HCT116 (cell line): ENCODE data around the gene CORO2A. TPM values are rescaled to one million over a fixed set of nuclear protein-coding genes. Genes with fewer than 3 reads are reported as not detected.

Source experiments
- ATAC-seq: fragments of 200-7000 bp; cut with Tn5 transposase; 2 replicates; pipeline ENCODE4 v1.9.1; 2020; ENCODE audit warnings: mild to moderate bottlenecking, moderate library complexity
- BruUV-seq: library from RNA; stranded (reverse); fragments of 400-500 nt; replicated peaks from 2 replicates; lab custom pipeline; 2021; lab: Mats Ljungman, UMichigan
- CTCF ChIA-PET: fragments of 300-600 bp; sonication (Branson Sonifier 250); formaldehyde crosslinking; loops from one replicate; lab custom pipeline; 2021; ENCODE audit warnings: antibody characterized with exemption; lab: Charles Lee
- POLR2A ChIA-PET: fragments of 300-600, 350-600 bp; sonication (Branson Sonifier 250); formaldehyde crosslinking; loops from one replicate; lab custom pipeline; 2021; ENCODE audit warnings: antibody characterized with exemption; lab: Charles Lee
- RAD21 ChIA-PET, 2 experiments: fragments of 300-600 bp; sonication (Branson Sonifier 250); formaldehyde crosslinking; loops; one replicate each; lab custom pipeline; 2023; ENCODE audit warnings: low total read pairs in 2 of 2; ENCODE audit not compliant: uncharacterized antibody in 2 of 2, unreplicated experiment in 2 of 2, low non-redundant PET in 1 of 2; lab: Charles Lee
- DNase-seq: peaks from one replicate; pipeline ENCODE4 v3.0.0-alpha.2; 2010; ENCODE audit warnings: low read depth, low spot score
- H2AFZ ChIP-seq: fragments of 200-600 bp; shearing (Covaris generic), sonication (generic); 2 replicates; pipeline ENCODE4 v1.6.1; 2017; ENCODE audit warnings: low read depth, mixed run types, mixed read lengths, antibody characterized with exemption, low read length; ENCODE audit not compliant: poor library complexity, severe bottlenecking
- H3K27ac ChIP-seq: 2 replicates; pipeline ENCODE4 v1.5.1; 2012; ENCODE audit warnings: low read depth, low read length
- H3K27me3 ChIP-seq: fragments of 200-600 bp; sonication (generic); 2 replicates; pipeline ENCODE4 v1.6.1; 2016; ENCODE audit warnings: mixed run types, low read length, mixed read lengths; ENCODE audit not compliant: insufficient read depth
- H3K36me3 ChIP-seq, 2 experiments: fragments of 200-500 bp in 1 of 2; fragments of 200-600 bp in 1 of 2; sonication (Bioruptor generic) in 1 of 2; sonication (generic) in 1 of 2; 2 replicates each; pipeline versions ENCODE4 v1.5.1 to v1.6.1; 2014 to 2016; ENCODE audit warnings: low read length in 2 of 2, inconsistent platforms in 1 of 2, mixed read lengths in 1 of 2, mixed run types in 1 of 2; ENCODE audit not compliant: insufficient read depth in 2 of 2, control insufficient read depth in 1 of 2
- H3K4me1 ChIP-seq, 2 experiments: fragments of 200-600 bp in 1 of 2; sonication (generic) in 1 of 2; 2 replicates each; pipeline versions ENCODE4 v1.5.1 to v1.6.1; 2012 to 2017; ENCODE audit warnings: low read length in 2 of 2, inconsistent platforms in 1 of 2, mild to moderate bottlenecking in 1 of 2, mixed read lengths in 1 of 2, mixed run types in 1 of 2, moderate library complexity in 1 of 2; ENCODE audit not compliant: insufficient read depth in 2 of 2, control insufficient read depth in 1 of 2
- H3K4me2 ChIP-seq: fragments of 200-600 bp; sonication (generic); 2 replicates; pipeline ENCODE4 v1.6.1; 2017; ENCODE audit warnings: mixed run types, low read length, mixed read lengths
- H3K4me3 ChIP-seq, 2 experiments: fragments of 200-600 bp in 1 of 2; sonication (generic) in 1 of 2; replicated peaks in 1 of 2; 2 replicates each; pipeline ENCODE4 v1.5.1; 2011 to 2016; ENCODE audit warnings: low read length in 2 of 2, control low read depth in 1 of 2, low read depth in 1 of 2, mild to moderate bottlenecking in 1 of 2, mixed read lengths in 1 of 2, mixed run types in 1 of 2
- H3K79me2 ChIP-seq: fragments of 200-600 bp; sonication (generic); 2 replicates; pipeline ENCODE4 v1.6.1; 2017; ENCODE audit warnings: mild to moderate bottlenecking, mixed run types, low read length, moderate library complexity, mixed read lengths; ENCODE audit not compliant: insufficient read depth
- H3K9ac ChIP-seq: fragments of 200-600 bp; sonication (generic); 2 replicates; pipeline ENCODE4 v1.6.1; 2016; ENCODE audit warnings: low read length, mixed read lengths
- H3K9me2 ChIP-seq: fragments of 200-600 bp; sonication (generic), shearing (Covaris generic); 2 replicates; pipeline ENCODE4 v1.6.1; 2017; ENCODE audit warnings: mixed run types, mild to moderate bottlenecking, moderate library complexity; ENCODE audit not compliant: insufficient read depth
- H3K9me3 ChIP-seq, 2 experiments: fragments of 200-500 bp in 1 of 2; fragments of 200-600 bp in 1 of 2; sonication (Bioruptor generic) in 1 of 2; sonication (generic) in 1 of 2; 2 replicates each; pipeline ENCODE4 v1.6.1; 2014 to 2017; ENCODE audit warnings: low read length in 2 of 2, mixed read lengths in 2 of 2, inconsistent platforms in 1 of 2, low read depth in 1 of 2, mild to moderate bottlenecking in 1 of 2, mixed run types in 1 of 2, moderate library complexity in 1 of 2; ENCODE audit not compliant: control insufficient read depth in 1 of 2, insufficient read depth in 1 of 2
- H4K20me1 ChIP-seq: fragments of 200-600 bp; sonication (generic), shearing (Covaris generic); 2 replicates; pipeline ENCODE4 v1.6.1; 2017; ENCODE audit warnings: mixed run types, mild to moderate bottlenecking, moderate library complexity; ENCODE audit not compliant: insufficient read depth
- CEBPB ChIP-seq: IDR thresholded peaks from 2 replicates; pipeline ENCODE4 v1.6.1; 2012; ENCODE audit warnings: low read depth
- EGR1 ChIP-seq: IDR thresholded peaks from 2 replicates; pipeline ENCODE4 v1.6.1; 2012; ENCODE audit warnings: low read depth
- ELF1 ChIP-seq: IDR thresholded peaks from 2 replicates; pipeline ENCODE4 v1.6.1; 2012; ENCODE audit warnings: low read depth, borderline replicate concordance
- EZH2phosphoT487 ChIP-seq: fragments of 200-600 bp; IDR thresholded peaks from 2 replicates; pipeline ENCODE4 v1.6.1; 2018; ENCODE audit warnings: antibody characterized with exemption, borderline replicate concordance
- FOSL1 ChIP-seq: IDR thresholded peaks from 2 replicates; pipeline ENCODE4 v1.6.1; 2012; ENCODE audit warnings: low read depth
- POLR2AphosphoS5 ChIP-seq: IDR thresholded peaks from 2 replicates; pipeline ENCODE4 v1.6.1; 2011; ENCODE audit warnings: mild to moderate bottlenecking, low read depth, low read length, moderate library complexity
- RAD21 ChIP-seq: IDR thresholded peaks from 2 replicates; pipeline ENCODE4 v1.6.1; 2012; ENCODE audit warnings: low read depth, mild to moderate bottlenecking
- SIN3A ChIP-seq: IDR thresholded peaks from 2 replicates; pipeline ENCODE4 v1.6.1; 2012; ENCODE audit warnings: low read depth
- SP1 ChIP-seq: IDR thresholded peaks from 2 replicates; pipeline ENCODE4 v1.6.1; 2012; ENCODE audit warnings: low read depth
- TCF7L2 ChIP-seq: IDR thresholded peaks from 2 replicates; pipeline ENCODE4 v1.7.0; 2011; ENCODE audit warnings: borderline replicate concordance, inconsistent platforms; ENCODE audit not compliant: insufficient read depth, insufficient read length; ENCODE audit errors: extremely low read depth
- YY1 ChIP-seq: IDR thresholded peaks from 2 replicates; pipeline ENCODE4 v1.6.1; 2011; ENCODE audit warnings: low read length, low read depth, moderate library complexity, mild to moderate bottlenecking; ENCODE audit not compliant: insufficient replicate concordance; ENCODE audit errors: extremely low read depth
- ZFX ChIP-seq: fragments of 450-650 bp; IDR thresholded peaks from 2 replicates; pipeline ENCODE4 v1.6.1; 2017
- ZNF274 ChIP-seq: fragments of 200-500 bp; sonication (Bioruptor generic); IDR thresholded peaks from 2 replicates; pipeline ENCODE4 v1.6.1; 2014; ENCODE audit warnings: mild to moderate bottlenecking, low read depth, low read length, inconsistent platforms
- intact Hi-C: fragments of 100-400 bp; cut with micrococcal nuclease; formaldehyde crosslinking; loops from 2 replicates; pipeline ENCODE4 v1.10.0; 2022
- total RNA-seq: library from RNA; stranded (reverse); gene quantifications from one replicate; pipeline ENCODE4 v1.2.1, GENCODE V29; 2021; ENCODE audit not compliant: unreplicated experiment
- TF ChIP-seq, protein P1 (sequence below): IDR thresholded peaks from 2 replicates; pipeline ENCODE4 v1.6.1; 2012
- TF ChIP-seq, protein P2 (sequence below): IDR thresholded peaks from 2 replicates; pipeline ENCODE4 v1.6.1; 2012

The CORO2A gene
- total RNA-seq, 1 experiment from 2014 or later, result 5.7 TPM

GRCh38 chr9:98104445-98104881, 88.0 kb downstream of the CORO2A start:
- no peak for DNase-seq
- no peaks in the 10 kb centered on the region for H3K79me2 ChIP-seq
- BruUV-seq, result no TSS peak
- no peaks in the 10 kb centered on the region for H3K27me3 ChIP-seq
- RAD21 ChIA-PET, result no interaction called here
- peaks cover 0 to 18% of the 10 kb centered on the region in 2 experiments; a peak in 2 of 4 replicates for H3K36me3 ChIP-seq
- H3K4me2 ChIP-seq, result no peak overlapping the region
- intact Hi-C loops, result no loop called here
- no peak overlapping the region for H3K27ac ChIP-seq
- H3K4me3 ChIP-seq, result no peak overlapping the region
- CTCF ChIA-PET, result no interaction called here
- H4K20me1 ChIP-seq, result no peaks in the 10 kb centered on the region
- peaks cover 0 to 5% of the 10 kb centered on the region in 2 experiments; a peak in 1 of 4 replicates for H3K9me3 ChIP-seq
- no peak overlapping the region for H3K9ac ChIP-seq
- TF ChIP-seq EGR1 (no peak), SP1 (no peak)
- H3K4me1 ChIP-seq, result no peaks in the 10 kb centered on the region
- no peak overlapping the region for H2AFZ ChIP-seq
- no peak for ATAC-seq
- no peaks in the 10 kb centered on the region for H3K9me2 ChIP-seq
- POLR2A ChIA-PET, result no interaction called here

DNA sequence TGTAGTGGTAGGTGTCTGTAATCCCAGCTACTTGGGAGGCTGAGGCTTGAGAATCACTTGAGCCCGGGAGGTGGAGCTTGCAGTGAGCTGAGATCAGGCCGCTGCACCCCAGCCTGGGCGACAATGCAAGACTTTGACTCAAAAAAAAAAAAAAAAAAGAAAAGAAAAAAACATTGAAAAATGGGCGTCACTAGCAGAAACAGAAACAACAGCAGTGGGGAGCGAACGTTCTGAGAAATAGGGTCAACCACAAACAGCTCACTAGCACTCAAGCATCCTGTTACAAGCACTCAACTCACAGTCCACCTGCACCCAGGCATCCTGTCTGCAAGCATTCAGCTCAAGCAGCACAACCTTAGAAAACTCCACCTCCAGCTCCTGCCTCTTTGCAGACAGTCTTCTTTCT, 90.6 kb downstream of the CORO2A start:
- H3K9me2 ChIP-seq, result no peaks in the 10 kb centered on the region
- H2AFZ ChIP-seq, result no peak overlapping the region
- no peak for DNase-seq
- no peak for TF ChIP-seq CEBPB
- H3K79me2 ChIP-seq, result no peaks in the 10 kb centered on the region
- POLR2A ChIA-PET, result no interaction called here
- no peaks in the 10 kb centered on the region for H3K4me1 ChIP-seq
- RAD21 ChIA-PET, result no interaction called here
- peaks cover 0 to 10% of the 10 kb centered on the region in 2 experiments; a peak in 1 of 4 replicates for H3K36me3 ChIP-seq
- no peaks in the 10 kb centered on the region for H4K20me1 ChIP-seq
- H3K9ac ChIP-seq, result no peak overlapping the region
- no peak overlapping the region for H3K4me2 ChIP-seq
- H3K4me3 ChIP-seq, result no peak overlapping the region
- H3K27ac ChIP-seq, result no peak overlapping the region
- no TSS peak for BruUV-seq
- ATAC-seq, result no peak
- H3K9me3 ChIP-seq, result peaks cover 0 to 2% of the 10 kb centered on the region in 2 experiments; a peak in 1 of 4 replicates
- H3K27me3 ChIP-seq, result no peaks in the 10 kb centered on the region
- CTCF ChIA-PET, result no interaction called here
- intact Hi-C loops, result no loop called here

GRCh38 chr9:98101416-98101815, 91.0 kb downstream of the CORO2A start:
- Histone ChIP-seq H3K27ac (no peak overlapping the region), H3K9me2 (no peaks in the 10 kb centered on the region), H3K4me2 (no peak overlapping the region), H2AFZ (no peak overlapping the region), H3K79me2 (no peaks in the 10 kb centered on the region), H4K20me1 (no peaks in the 10 kb centered on the region), H3K9ac (no peak overlapping the region), H3K9me3 (no peaks in the 10 kb centered on the region), H3K27me3 (no peaks in the 10 kb centered on the region), H3K36me3 (0 out of 4 replicates have a peak, but pooled peaks cover 0 to 7% of the 10 kb centered on the region in 2 experiments), H3K4me3 (no peak overlapping the region), H3K4me1 (no peaks in the 10 kb centered on the region)
- RAD21 ChIA-PET, result no interaction called here
- CTCF ChIA-PET, result no interaction called here
- DNase-seq (no peak), ATAC-seq (no peak)
- no TSS peak for BruUV-seq
- intact Hi-C loops, result no loop called here
- POLR2A ChIA-PET, result no interaction called here
- TF ChIP-seq, protein P1, sequence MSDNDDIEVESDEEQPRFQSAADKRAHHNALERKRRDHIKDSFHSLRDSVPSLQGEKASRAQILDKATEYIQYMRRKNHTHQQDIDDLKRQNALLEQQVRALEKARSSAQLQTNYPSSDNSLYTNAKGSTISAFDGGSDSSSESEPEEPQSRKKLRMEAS, result no peak
- TF ChIP-seq FOSL1 (no peak), EZH2phosphoT487 (no peak), YY1 (no peak), TCF7L2 (no peak), ZFX (no peak), SIN3A (no peak), ZNF274 (no peak), RAD21 (no peak), POLR2AphosphoS5 (no peak), EGR1 (no peak), ELF1 (no peak)
- TF ChIP-seq, protein P2, sequence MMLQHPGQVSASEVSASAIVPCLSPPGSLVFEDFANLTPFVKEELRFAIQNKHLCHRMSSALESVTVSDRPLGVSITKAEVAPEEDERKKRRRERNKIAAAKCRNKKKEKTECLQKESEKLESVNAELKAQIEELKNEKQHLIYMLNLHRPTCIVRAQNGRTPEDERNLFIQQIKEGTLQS, result no peak
